Brain microvascular endothelial cell (primary cell): ENCODE data around the gene DHX16.
A peak's percentile ranks its signal among the peaks of the same experiment; 100 is the strongest.

Experiments used
- DNase-seq: peaks from one replicate; pipeline ENCODE4 v3.0.0-alpha.2; 2020
- H3K27ac ChIP-seq: fragments of 250-450 bp; sonication (Bioruptor Pico); 2 replicates; pipeline ENCODE4 v1.5.1; 2020; ENCODE audit warnings: mild to moderate bottlenecking, moderate library complexity
- H3K27me3 ChIP-seq: fragments of 250-450 bp; sonication (Bioruptor Pico); replicated peaks from 2 replicates; pipeline ENCODE4 v1.5.1; 2020; ENCODE audit warnings: mild to moderate bottlenecking
- H3K36me3 ChIP-seq: fragments of 250-450 bp; sonication (Bioruptor Pico); replicated peaks from 2 replicates; pipeline ENCODE4 v1.5.1; 2020; ENCODE audit warnings: mild to moderate bottlenecking
- H3K4me3 ChIP-seq: 2 replicates; pipeline ENCODE4 v1.5.1; 2011; ENCODE audit warnings: low read depth, mild to moderate bottlenecking, control low read depth, low read length, moderate library complexity
- in situ Hi-C: cut with HindIII; loops from 2 replicates; pipeline ENCODE4 v1.10.0; 2017; ENCODE audit warnings: low sequenced_read_pairs, low pct_ligation_motif_present
- TF ChIP-seq, protein P1 (sequence below): IDR thresholded peaks from 2 replicates; pipeline ENCODE4 v1.5.1; 2011; ENCODE audit warnings: low read depth, mild to moderate bottlenecking, moderate library complexity, low read length, control low read depth, inconsistent platforms; ENCODE audit errors: missing control alignments

DHX16 gene

DNA sequence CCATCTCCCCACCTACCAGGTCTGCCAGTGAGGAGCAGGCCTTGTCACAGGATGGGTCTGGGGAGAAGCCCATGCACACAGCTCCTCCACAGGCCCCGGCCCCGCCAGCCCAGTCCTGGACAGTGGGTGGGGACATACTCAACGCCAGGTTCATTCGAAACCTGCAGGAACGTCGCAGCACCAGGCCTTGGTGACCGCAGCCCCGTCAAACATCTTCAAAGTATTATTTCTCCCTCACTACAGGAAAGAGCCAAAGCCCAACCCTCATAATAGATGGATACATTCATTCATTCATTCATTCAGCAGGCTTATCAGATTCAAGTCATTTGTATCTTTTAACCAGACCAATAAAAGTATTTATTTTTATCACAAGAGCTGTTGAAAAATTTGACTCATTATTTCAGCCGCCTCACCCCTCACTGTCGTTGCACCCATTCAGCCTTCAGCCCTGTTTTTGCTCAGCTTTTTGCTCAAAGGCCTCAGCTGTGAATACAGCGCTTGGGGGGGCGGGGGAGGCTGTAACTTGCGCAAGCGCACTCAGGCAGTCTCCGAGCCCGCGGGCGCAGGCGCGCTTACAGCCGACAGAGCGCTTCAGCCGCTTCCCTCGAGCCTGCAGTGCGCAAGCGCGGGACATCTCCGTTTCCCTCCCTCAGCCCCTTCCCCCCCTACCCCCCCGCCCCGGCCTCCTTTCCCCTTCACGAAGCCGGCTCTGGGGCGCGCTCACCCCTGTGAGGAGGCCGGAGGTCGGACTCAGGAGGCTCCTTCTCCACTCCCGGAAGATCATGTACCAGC lies 26.2 kb downstream of the DHX16 start, which contains the start of gene C6orf136:
Gene C6orf136 (plus strand): TSS at position 684 of the 792 bp plus-strand sequence. CDS start 99 bp downstream, at position 783.
- TF ChIP-seq, protein P1, sequence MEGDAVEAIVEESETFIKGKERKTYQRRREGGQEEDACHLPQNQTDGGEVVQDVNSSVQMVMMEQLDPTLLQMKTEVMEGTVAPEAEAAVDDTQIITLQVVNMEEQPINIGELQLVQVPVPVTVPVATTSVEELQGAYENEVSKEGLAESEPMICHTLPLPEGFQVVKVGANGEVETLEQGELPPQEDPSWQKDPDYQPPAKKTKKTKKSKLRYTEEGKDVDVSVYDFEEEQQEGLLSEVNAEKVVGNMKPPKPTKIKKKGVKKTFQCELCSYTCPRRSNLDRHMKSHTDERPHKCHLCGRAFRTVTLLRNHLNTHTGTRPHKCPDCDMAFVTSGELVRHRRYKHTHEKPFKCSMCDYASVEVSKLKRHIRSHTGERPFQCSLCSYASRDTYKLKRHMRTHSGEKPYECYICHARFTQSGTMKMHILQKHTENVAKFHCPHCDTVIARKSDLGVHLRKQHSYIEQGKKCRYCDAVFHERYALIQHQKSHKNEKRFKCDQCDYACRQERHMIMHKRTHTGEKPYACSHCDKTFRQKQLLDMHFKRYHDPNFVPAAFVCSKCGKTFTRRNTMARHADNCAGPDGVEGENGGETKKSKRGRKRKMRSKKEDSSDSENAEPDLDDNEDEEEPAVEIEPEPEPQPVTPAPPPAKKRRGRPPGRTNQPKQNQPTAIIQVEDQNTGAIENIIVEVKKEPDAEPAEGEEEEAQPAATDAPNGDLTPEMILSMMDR = no peak
- peak; percentile 89 for DNase-seq
- Histone ChIP-seq H3K36me3 (peaks cover 9% of the 10 kb centered on the region), H3K27me3 (no peaks in the 10 kb centered on the region), H3K27ac (peak within 1 kb of the TSS; percentile 40), H3K4me3 (peak within 1 kb of the TSS; percentile 86)
- in situ Hi-C loops = no loop called here

DNA sequence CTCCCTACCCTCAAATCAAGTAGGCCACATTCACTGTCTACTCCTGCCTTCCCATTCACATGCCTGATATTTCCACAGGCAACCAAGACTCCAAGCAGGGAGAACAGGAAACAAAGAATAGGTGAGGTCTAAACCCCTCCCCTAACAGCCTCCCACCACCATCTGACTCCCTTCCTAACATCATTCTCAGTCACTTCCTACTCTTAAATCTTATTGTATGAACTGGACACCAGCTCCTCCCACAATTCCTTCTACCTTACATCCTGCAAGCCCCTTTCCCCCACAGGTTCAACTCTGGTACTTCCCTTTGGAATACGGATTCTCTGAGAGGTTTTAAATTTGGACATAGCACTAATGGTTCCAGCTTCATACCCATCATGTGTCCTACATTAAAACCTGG lies 26.8 kb downstream of the DHX16 start:
- no peak overlapping the region for H3K27ac ChIP-seq
- in situ Hi-C loops = no loop called here
- peaks cover 9% of the 10 kb centered on the region for H3K36me3 ChIP-seq

DNA sequence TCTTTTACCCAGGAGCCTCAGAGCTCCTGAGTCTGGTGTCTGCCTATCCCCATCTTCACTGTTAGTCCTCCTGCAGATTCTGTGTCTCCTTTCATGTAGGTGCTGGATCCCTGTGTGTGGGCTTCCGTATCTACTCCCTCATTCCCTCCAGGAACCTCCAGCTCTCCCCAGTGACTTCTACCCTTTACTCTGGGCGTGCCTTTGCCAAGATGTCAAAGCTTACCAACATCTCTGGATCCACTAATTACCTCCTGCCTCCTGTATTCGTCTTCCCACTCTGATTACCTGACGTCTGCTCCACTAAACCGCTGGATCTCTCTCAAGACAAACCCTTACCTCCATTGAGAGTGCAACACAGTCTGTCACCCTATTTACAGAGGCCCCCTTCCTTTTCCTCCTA lies 28.0 kb downstream of the DHX16 start:
- H3K36me3 ChIP-seq = peaks cover 20% of the 10 kb centered on the region
- H3K27ac ChIP-seq = no peak overlapping the region
- in situ Hi-C loops = no loop called here
- no peak overlapping the region for H3K4me3 ChIP-seq
- DNase-seq = no peak
- no peaks in the 10 kb centered on the region for H3K27me3 ChIP-seq
- TF ChIP-seq, protein P1 = no peak

More for the DNA sequence above, 26.8 kb downstream of the DHX16 start:
- no peaks in the 10 kb centered on the region for H3K27me3 ChIP-seq
- H3K4me3 ChIP-seq = no peak overlapping the region
- no peak for DNase-seq
- TF ChIP-seq, protein P1 = no peak

DNA sequence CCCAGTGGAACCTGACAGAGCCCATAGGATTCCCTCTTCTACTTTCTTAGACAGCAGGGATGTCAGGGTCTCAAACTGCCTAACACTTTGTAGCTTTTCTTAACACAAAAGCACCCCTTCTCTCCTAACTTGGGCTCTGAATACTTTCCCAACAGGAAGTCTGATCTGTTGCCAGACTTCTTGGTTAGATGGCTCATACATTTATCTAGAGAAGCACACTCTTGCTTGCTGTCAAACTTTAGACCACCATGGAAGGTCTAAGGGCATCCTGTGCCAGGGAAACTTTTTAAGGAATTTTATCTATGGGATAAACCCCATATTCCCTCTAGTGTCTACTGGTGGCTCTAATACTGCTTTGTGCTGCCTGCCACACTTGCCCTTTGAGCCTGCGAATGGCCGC lies 29.1 kb downstream of the DHX16 start:
- Histone ChIP-seq H3K27me3 (no peaks in the 10 kb centered on the region), H3K36me3 (peaks cover 20% of the 10 kb centered on the region), H3K4me3 (no peak overlapping the region), H3K27ac (no peak overlapping the region)
- DNase-seq = no peak
- TF ChIP-seq, protein P1 = no peak
- in situ Hi-C loops = no loop called here

DNA sequence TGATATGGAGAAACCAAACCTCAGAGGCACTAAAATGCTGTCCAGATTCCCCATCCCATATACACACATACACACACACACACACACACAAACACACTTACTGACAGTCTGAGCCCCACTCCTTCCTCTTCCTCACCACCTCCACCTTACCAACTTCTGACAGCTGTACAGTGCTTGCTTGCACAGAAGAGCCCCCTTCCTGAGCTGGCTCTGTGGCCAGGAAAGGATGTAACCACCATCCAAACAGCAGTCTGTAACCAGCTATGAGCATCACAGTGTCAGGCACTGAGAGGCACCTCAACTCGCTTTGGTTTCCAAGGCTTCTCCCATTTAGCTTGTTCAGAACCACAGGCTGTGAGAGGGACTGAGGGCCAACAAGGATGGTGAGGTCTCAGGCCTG lies 31.8 kb downstream of the DHX16 start:
- in situ Hi-C loops = no loop called here
- Histone ChIP-seq H3K4me3 (no peak overlapping the region), H3K36me3 (peaks cover 20% of the 10 kb centered on the region), H3K27me3 (no peaks in the 10 kb centered on the region), H3K27ac (no peak overlapping the region)
- TF ChIP-seq, protein P1 = no peak
- DNase-seq = no peak
